Sigmoid colon (tissue), 4 donors: ENCODE results near the gene MOCS1.

Experiments
- CTCF ChIP-seq, 4 experiments: fragments of 450-650 bp in 3 of 4; fragments of 200-600 bp in 1 of 4; IDR thresholded peaks; one replicate each; pipeline ENCODE4 v1.5.1; 2016 to 2019; ENCODE audit warnings: antibody characterized with exemption in 4 of 4, mild to moderate bottlenecking in 3 of 4, moderate library complexity in 2 of 4
- EP300 ChIP-seq, 4 donors: sonication (generic); formaldehyde crosslinking; IDR thresholded peaks; one replicate each; pipeline ENCODE4 v1.6.1; 2017; ENCODE audit warnings: antibody characterized with exemption in 4 of 4
- POLR2A ChIP-seq, 2 donors: fragments of 450-650 bp; IDR thresholded peaks; one replicate each; pipeline ENCODE4 v1.6.1; 2016; ENCODE audit warnings: antibody characterized with exemption in 2 of 2, mild to moderate bottlenecking in 2 of 2, moderate library complexity in 2 of 2

GRCh38 chr6:39879535-39879934 lies 54.7 kb downstream of the MOCS1 start:
- TF ChIP-seq POLR2A (IDR thresholded peaks at IDR 0.05) (no peak), CTCF (IDR thresholded peaks at IDR 0.05) (no peak), EP300 (IDR thresholded peaks at IDR 0.05) (no peak)
